ENCODE data around the gene USP32. TPM values are rescaled to one million over a fixed set of nuclear protein-coding genes. Genes with fewer than 3 reads are reported as not detected.

Gene USP32
- total RNA-seq, 1 donor from 2014 or later = 32.1 TPM

GRCh38 chr17:60149691-60150582 lies 242.0 kb downstream of the USP32 start, which contains the start of gene CA4:
TSS of gene CA4 (plus strand) at chr17:60149973. CDS start at chr17:60150035, 62 bp downstream.
- no peak for DNase-seq (ENCODE audit: low spot score)
- intact Hi-C loops (cut with DNase I) = no loop called here

DNA sequence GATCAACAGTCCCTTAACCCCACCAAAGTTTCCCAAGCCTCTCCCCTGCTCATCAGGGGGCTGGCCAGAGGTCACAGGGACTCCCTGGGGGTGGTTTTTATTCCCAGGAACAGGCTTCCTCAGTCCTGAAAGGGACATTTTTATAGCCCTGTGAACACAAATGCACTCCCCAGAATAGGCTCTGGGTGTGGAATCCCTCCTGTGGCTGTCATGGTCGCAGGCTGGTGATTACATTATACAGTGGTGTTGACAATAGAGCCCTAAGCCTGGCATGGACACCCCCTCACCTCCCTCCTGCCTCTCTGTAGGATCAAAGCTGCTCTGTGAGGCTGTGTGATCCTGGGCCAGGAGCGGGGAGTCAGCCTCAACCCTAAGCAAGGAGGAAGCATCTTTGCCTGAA lies 243.6 kb downstream of the USP32 start:
- intact Hi-C loops (cut with DNase I) = no loop called here
- no peak for DNase-seq (ENCODE audit: low spot score)

DNA sequence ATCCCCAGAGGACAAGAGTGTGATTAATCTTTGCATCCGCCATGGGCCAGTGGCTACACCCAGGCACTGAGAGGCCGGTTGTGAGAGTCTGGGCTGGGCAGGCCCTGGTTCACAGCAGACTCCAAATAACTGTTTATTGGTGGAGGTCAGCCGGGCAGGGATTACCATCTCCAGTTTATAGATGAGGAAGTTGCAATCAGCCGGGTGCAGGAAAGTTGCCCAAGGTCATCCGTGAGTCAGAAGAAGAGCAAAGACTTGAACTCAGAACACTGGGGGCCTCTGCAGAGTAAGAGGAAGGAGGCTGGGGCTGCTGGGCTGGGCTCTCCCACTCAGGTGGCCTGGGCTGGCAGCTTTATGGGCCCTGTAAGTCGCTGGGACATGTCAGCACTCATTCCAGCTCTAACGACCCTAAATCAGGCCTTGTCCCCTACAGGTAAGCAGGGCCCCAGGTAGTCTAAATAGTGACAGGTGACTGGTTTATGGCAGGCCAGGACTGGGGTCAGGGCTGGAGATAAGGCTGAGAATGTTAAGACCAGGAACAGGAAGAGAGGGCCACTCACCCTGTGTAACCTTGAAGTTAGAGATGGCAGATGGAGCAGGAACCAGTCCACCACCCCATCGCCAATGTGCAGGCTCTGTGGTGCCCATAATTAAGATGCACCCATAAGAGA lies 244.2 kb downstream of the USP32 start:
- peak; percentile 83 for DNase-seq (ENCODE audit: low spot score)
- intact Hi-C loops (cut with DNase I) = no loop called here

GRCh38 chr17:60146206-60146605 lies 245.7 kb downstream of the USP32 start:
- DNase-seq (ENCODE audit: low spot score) = no peak

GRCh38 chr17:60145006-60145935 lies 246.7 kb downstream of the USP32 start:
- intact Hi-C loops (cut with DNase I) = no loop called here
- DNase-seq (ENCODE audit: low spot score) = no peak

More at GRCh38 chr17:60146206-60146605, 245.7 kb downstream of the USP32 start:
- intact Hi-C loops (cut with DNase I) = no loop called here

- peak; percentile 93 for DNase-seq (ENCODE audit: low spot score)
- intact Hi-C loops (cut with DNase I) = no loop called here
Observed at GRCh38 chr17:60142872-60143499, 248.9 kb downstream of the USP32 start.

- intact Hi-C loops (cut with DNase I) = loop anchor here (1.0 kb wide), 1 partner anchor 295 kb away; no protein-coding TSS in a partner anchor
- DNase-seq (ENCODE audit: low spot score) = no peak
Observed at GRCh38 chr17:60141111-60142018, 250.6 kb downstream of the USP32 start.

GRCh38 chr17:60139438-60140285 lies 252.3 kb downstream of the USP32 start:
- intact Hi-C loops (cut with DNase I) = no loop called here

DNA sequence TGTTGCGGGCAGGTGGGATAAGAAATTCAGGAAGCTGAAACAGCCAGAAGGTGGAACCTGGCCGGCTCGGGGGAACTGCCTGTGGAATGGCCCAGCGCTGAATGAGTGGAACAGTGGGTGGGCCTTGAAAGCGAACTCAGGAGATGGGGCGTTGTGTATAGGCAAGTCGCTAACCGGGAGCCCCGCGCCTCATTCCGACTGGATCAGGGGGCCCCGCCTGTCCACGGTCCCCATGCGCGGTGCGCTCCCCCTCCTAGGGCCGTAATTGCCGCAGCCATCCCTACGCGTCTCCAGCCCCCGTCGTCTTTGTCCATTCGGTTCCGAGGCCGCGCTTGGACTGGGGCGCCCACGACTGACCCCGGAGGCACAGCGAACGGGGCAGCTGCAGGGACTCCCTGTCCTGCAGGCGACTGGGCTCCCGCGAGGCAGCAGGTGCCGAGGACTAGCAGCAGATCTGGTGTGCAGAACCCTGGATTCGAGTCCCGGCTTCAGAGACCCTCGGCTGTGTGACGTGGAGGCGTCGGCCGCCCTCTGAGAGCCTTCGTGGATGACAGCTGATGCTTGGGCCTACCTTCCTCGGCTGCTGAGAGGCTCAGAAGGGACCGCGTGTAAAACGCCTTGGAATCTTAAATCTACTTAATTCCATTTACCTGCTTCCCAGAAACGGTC lies 253.0 kb downstream of the USP32 start:
- no peak for DNase-seq (ENCODE audit: low spot score)

More at GRCh38 chr17:60139438-60140285, 252.3 kb downstream of the USP32 start:
- DNase-seq (ENCODE audit: low spot score) = peak; percentile 86

GRCh38 chr17:60137731-60138130 lies 254.2 kb downstream of the USP32 start:
- intact Hi-C loops (cut with DNase I) = no loop called here
- no peak for DNase-seq (ENCODE audit: low spot score)

More for the DNA sequence above, 253.0 kb downstream of the USP32 start:
- intact Hi-C loops (cut with DNase I) = no loop called here

GRCh38 chr17:60135951-60136666 lies 255.8 kb downstream of the USP32 start:
- peak; percentile 33 for DNase-seq (ENCODE audit: low spot score)
- intact Hi-C loops (cut with DNase I) = no loop called here

GRCh38 chr17:60135151-60135950 lies 256.6 kb downstream of the USP32 start:
- DNase-seq (ENCODE audit: low spot score) = peak; percentile 96
- intact Hi-C loops (cut with DNase I) = no loop called here

GRCh38 chr17:60134396-60135150 lies 257.4 kb downstream of the USP32 start:
- peak; percentile 63 for DNase-seq (ENCODE audit: low spot score)
- intact Hi-C loops (cut with DNase I) = no loop called here

DNA sequence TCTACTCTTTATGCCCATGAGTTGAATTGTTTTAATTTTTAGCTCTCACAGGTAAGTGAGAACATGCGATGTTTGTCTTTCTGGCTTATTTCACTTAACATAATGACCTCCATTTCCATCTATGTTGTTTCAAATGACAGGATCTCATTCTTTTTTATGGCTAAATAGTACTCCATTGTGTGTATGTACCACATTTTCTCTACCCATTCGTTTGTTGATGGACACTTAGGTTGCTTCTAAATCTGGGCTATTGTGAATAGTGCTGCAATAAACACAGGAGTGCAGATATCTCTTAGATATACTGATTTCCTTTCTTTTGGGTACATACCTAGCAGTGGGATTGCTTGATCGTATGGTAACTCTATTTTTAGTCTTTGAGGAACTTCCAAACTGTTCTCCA lies 261.5 kb downstream of the USP32 start:
- DNase-seq (ENCODE audit: low spot score) = no peak
- intact Hi-C loops (cut with DNase I) = no loop called here

DNA sequence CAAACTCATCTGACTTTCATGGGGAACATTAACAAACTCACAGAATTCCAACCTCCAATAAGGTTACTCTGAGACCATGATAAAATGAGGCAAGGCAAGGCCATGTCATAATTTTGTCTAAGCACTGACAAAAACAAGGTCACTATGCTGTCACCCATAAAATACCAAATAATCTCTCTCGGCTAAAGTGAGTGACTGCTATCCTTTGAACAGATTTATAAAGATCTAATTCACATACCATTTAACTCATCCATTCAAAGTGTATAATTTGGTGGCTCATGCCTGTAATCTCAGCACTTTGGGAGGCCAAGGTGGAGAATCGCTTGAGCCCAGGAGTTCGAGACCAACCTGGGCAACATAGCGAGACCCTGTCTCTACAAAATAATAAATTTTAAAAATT lies 262.8 kb downstream of the USP32 start:
- intact Hi-C loops (cut with DNase I) = no loop called here
- DNase-seq (ENCODE audit: low spot score) = no peak

All from cardiac septum (tissue), 1 donor.